K562 (cell line): ENCODE data around the gene USP13. TPM values are rescaled to one million over a fixed set of nuclear protein-coding genes. Genes with fewer than 3 reads are reported as not detected.

Source experiments
- ATAC-seq: fragments of 200-7000 bp; cut with Tn5 transposase; 3 replicates; pipeline ENCODE4 v1.9.1; 2020; ENCODE audit warnings: moderate library complexity
- BruUV-seq: library from RNA; stranded (reverse); fragments of 400-500 nt; replicated peaks from 2 replicates; lab custom pipeline; 2021; lab: Mats Ljungman, UMichigan
- CTCF ChIA-PET: fragments of 300-600 bp; formaldehyde crosslinking; extraction: SDS; loops from one replicate; lab custom pipeline; 2021; ENCODE audit warnings: low intra/inter-chr PET ratio; lab: Yijun Ruan, JAX
- POLR2A ChIA-PET: fragments of 300-600, 350-650 bp; sonication (Branson Sonifier 250); formaldehyde crosslinking; extraction: SDS; loops from one replicate; lab custom pipeline; 2021; ENCODE audit warnings: antibody characterized with exemption, inconsistent platforms; lab: Yijun Ruan, JAX
- DNase-seq, 4 experiments: peaks; one replicate each; pipeline versions ENCODE4 v3.0.0 to v3.0.0-alpha.2; 2011 to 2018; ENCODE audit warnings: low spot score in 3 of 4, mixed read lengths in 3 of 4; ENCODE audit errors: extremely low read depth in 1 of 4
- FAIRE-seq: peaks from 2 replicates; lab custom pipeline; 2011; peaks lifted over from hg19 to GRCh38; lab: Jason Lieb, UNC
- H2AFZ ChIP-seq: 2 replicates; pipeline ENCODE4 v1.6.0; 2011; ENCODE audit warnings: low read depth, low read length, control low read depth, inconsistent platforms
- H3K27ac ChIP-seq: fragments of 200-600 bp; 3 replicates; pipeline ENCODE4 v1.8.0; 2011; ENCODE audit warnings: low read depth, mild to moderate bottlenecking, control low read depth, inconsistent platforms, low read length, moderate library complexity, mixed read lengths; ENCODE audit errors: extremely low read depth
- H3K27me3 ChIP-seq, 2 experiments: fragments of 300-600 bp in 1 of 2; 2 replicates in 1 of 2; 3 replicates in 1 of 2; pipeline versions ENCODE4 v1.6.0 to v1.8.0; 2011; ENCODE audit warnings: inconsistent platforms in 2 of 2, low read length in 2 of 2, mild to moderate bottlenecking in 1 of 2, mixed read lengths in 1 of 2, moderate library complexity in 1 of 2; ENCODE audit not compliant: control insufficient read depth in 2 of 2, insufficient read depth in 2 of 2
- H3K36me3 ChIP-seq: fragments of 300-600 bp; 3 replicates; pipeline ENCODE4 v1.8.0; 2011; ENCODE audit warnings: mild to moderate bottlenecking, low read length, inconsistent platforms; ENCODE audit not compliant: control insufficient read depth, insufficient read depth
- H3K4me1 ChIP-seq, 2 experiments: fragments of 200-600 bp in 1 of 2; replicated peaks in 1 of 2; 2 replicates in 1 of 2; 3 replicates in 1 of 2; pipeline versions ENCODE4 v1.5.1 to v1.8.0; 2011; ENCODE audit warnings: inconsistent platforms in 2 of 2, low read length in 2 of 2, mild to moderate bottlenecking in 1 of 2, mixed read lengths in 1 of 2, moderate library complexity in 1 of 2; ENCODE audit not compliant: control insufficient read depth in 2 of 2, insufficient read depth in 2 of 2
- H3K4me2 ChIP-seq: 2 replicates; pipeline ENCODE4 v1.6.1; 2011; ENCODE audit warnings: low read length, control low read depth, inconsistent platforms, mixed read lengths; ENCODE audit not compliant: insufficient read depth
- H3K4me3 ChIP-seq: fragments of 200-600 bp; sonication (generic), shearing (Covaris generic); 2 replicates; pipeline ENCODE4 v1.5.1; 2016; ENCODE audit warnings: control low read depth, inconsistent platforms
- H3K79me2 ChIP-seq: fragments of 200-600 bp; 3 replicates; pipeline ENCODE4 v1.8.0; 2011; ENCODE audit warnings: low read length, inconsistent platforms; ENCODE audit not compliant: control insufficient read depth, insufficient read depth
- H3K9ac ChIP-seq, 2 experiments: 2 replicates each; pipeline versions ENCODE4 v1.6.0 to v1.6.1; 2011; ENCODE audit warnings: low read depth in 2 of 2, low read length in 2 of 2, control low read depth in 1 of 2, inconsistent platforms in 1 of 2, mild to moderate bottlenecking in 1 of 2, mixed read lengths in 1 of 2; ENCODE audit not compliant: insufficient read depth in 1 of 2
- H3K9me1 ChIP-seq: one replicate; pipeline ENCODE4 v1.6.0; 2011; ENCODE audit warnings: inconsistent platforms, mild to moderate bottlenecking, low read length, moderate library complexity; ENCODE audit not compliant: control insufficient read depth, insufficient read depth
- H3K9me3 ChIP-seq: replicated peaks from 2 replicates; pipeline ENCODE4 v1.5.1; 2011; ENCODE audit warnings: low read depth, low read length, inconsistent platforms; ENCODE audit not compliant: control insufficient read depth, insufficient read depth
- H4K20me1 ChIP-seq: replicated peaks from 2 replicates; pipeline ENCODE4 v1.6.1; 2011; ENCODE audit warnings: low read length, inconsistent platforms, mixed read lengths; ENCODE audit not compliant: control insufficient read depth, insufficient read depth
- EZH2 ChIP-seq: IDR thresholded peaks from 2 replicates; pipeline ENCODE4 v1.6.1; 2012; ENCODE audit warnings: low read depth, mild to moderate bottlenecking, inconsistent platforms, low read length, borderline replicate concordance
- GABPB2 ChIP-seq: fragments of 250-450 bp; sonication (Bioruptor Pico); conservative IDR thresholded peaks from 2 replicates; pipeline ENCODE4 v1.5.1; 2021; ENCODE audit warnings: mild to moderate bottlenecking
- TAL1 ChIP-seq: fragments of 450-650 bp; IDR thresholded peaks from 2 replicates; pipeline ENCODE4 v1.6.1; 2016; ENCODE audit warnings: mild to moderate bottlenecking
- ZFX ChIP-seq: sonication (generic); formaldehyde crosslinking; IDR thresholded peaks from 2 replicates; pipeline ENCODE4 v1.8.0; 2022; ENCODE audit warnings: mild to moderate bottlenecking, missing genetic modification reagents, moderate library complexity
- WGBS: fragments of 100-300 bp; shearing (Covaris generic); methylation state at CpG from one replicate; pipeline ENCODE4 v1.1.6; 2016; ENCODE audit warnings: low coverage, mixed read lengths; ENCODE audit not compliant: insufficient coverage; ENCODE audit errors: missing lambda C conversion rate; 5-methylcytosine and 5-hydroxymethylcytosine counted together
- in situ Hi-C: fragments of 300-500 bp; cut with MboI; formaldehyde crosslinking; loops from 4 replicates; pipeline ENCODE4 v1.15.0; 2018; ENCODE audit warnings: inconsistent platforms, mixed read lengths
- intact Hi-C: fragments of 100-400 bp; cut with micrococcal nuclease; formaldehyde crosslinking; loops from 2 replicates; pipeline ENCODE4 v1.14.2; 2022
- polyA plus RNA-seq, 8 experiments: library from polyadenylated mRNA; depleted of rRNA in 4 of 8; stranded (reverse) in 5 of 8; unstranded in 3 of 8; fragments of >200 nt; fragmentation: Nextera tagmentation in 2 of 8; fragmentation: Illumina TruSeq in 1 of 8; extraction: Ambion mirVana in 2 of 8; extraction: Trizol in 1 of 8; gene quantifications; 2 replicates each; pipeline versions ENCODE4 v1.2.1 to v1.2.3, GENCODE V29; 2011 to 2014; ENCODE audit warnings: inconsistent platforms in 1 of 8, missing spikeins in 1 of 8
- total RNA-seq, 7 experiments: library from RNA; depleted of rRNA in 6 of 7; stranded (reverse); fragments of >200 nt in 6 of 7; fragmentation: Illumina TruSeq in 2 of 7; extraction: Trizol in 2 of 7; gene quantifications; 2 replicates each; pipeline versions ENCODE4 v1.2.1 to v1.2.3, GENCODE V29; 2011 to 2021; ENCODE audit warnings: low replicate concordance in 1 of 7
- TF ChIP-seq, protein P1 (sequence below): fragments of 450-650 bp; IDR thresholded peaks from 2 replicates; pipeline ENCODE4 v1.6.1; 2017; ENCODE audit warnings: mild to moderate bottlenecking, moderate library complexity
- TF ChIP-seq, protein P2 (sequence below): sonication (generic); formaldehyde crosslinking; IDR thresholded peaks from 2 replicates; pipeline ENCODE4 v1.8.0; 2023; ENCODE audit warnings: mild to moderate bottlenecking, missing genetic modification reagents
- TF ChIP-seq, protein P3 (sequence below): sonication (generic); formaldehyde crosslinking; IDR thresholded peaks from 2 replicates; pipeline ENCODE4 v1.8.1; 2023; ENCODE audit warnings: mild to moderate bottlenecking, missing genetic modification reagents

USP13 gene
- total and polyA plus RNA-seq, 9 of the 15 experiments (the other 6 are each of a cell fraction or from before 2014, with no cell fraction given), result 0.11 to 2.3 (median 0.51) TPM

DNA sequence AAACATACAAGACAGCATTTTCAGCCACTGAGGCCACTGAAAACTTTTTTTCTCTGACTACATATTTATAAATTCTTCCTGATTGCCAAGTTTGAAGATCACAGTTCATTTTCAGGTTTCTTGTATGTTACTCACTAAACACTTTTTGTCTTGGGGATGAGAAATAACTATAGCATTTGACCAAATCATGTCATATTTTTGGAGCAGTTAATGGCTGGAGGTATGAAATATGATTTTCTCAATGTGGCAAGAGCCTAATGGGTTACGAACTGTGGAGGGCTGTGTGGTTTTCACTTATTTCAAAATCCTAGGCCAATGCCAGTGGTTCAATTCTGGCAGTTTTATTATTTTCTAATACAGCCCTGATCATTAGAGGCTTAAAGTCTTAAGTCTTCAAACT is 64.4 kb downstream of the USP13 start:
- ChIA-PET POLR2A (interaction anchor here (1.3 kb wide), 1 partner anchor 23 kb away, joined by 3 read pairs; no protein-coding TSS in a partner anchor), CTCF (no interaction called here)
- 29% methylated on average over 1 of the region's 1 CpG for WGBS
- Histone ChIP-seq H3K4me3 (no peak overlapping the region), H2AFZ (no peak overlapping the region), H3K4me2 (no peak overlapping the region), H3K36me3 (no peaks in the 10 kb centered on the region), H3K27me3 (peaks cover 15 to 21% of the 10 kb centered on the region in 2 experiments), H3K79me2 (no peaks in the 10 kb centered on the region), H3K9ac (no peak overlapping the region), H4K20me1 (no peaks in the 10 kb centered on the region), H3K27ac (no peak overlapping the region), H3K9me3 (no peaks in the 10 kb centered on the region), H3K4me1 (no peaks in the 10 kb centered on the region), H3K9me1 (no peaks in the 10 kb centered on the region)
- intact Hi-C loops (no loop called here), in situ Hi-C loops (no loop called here)
- DNase-seq (no peak), FAIRE-seq (no peak), ATAC-seq (no peak)
- TF ChIP-seq, protein P1, sequence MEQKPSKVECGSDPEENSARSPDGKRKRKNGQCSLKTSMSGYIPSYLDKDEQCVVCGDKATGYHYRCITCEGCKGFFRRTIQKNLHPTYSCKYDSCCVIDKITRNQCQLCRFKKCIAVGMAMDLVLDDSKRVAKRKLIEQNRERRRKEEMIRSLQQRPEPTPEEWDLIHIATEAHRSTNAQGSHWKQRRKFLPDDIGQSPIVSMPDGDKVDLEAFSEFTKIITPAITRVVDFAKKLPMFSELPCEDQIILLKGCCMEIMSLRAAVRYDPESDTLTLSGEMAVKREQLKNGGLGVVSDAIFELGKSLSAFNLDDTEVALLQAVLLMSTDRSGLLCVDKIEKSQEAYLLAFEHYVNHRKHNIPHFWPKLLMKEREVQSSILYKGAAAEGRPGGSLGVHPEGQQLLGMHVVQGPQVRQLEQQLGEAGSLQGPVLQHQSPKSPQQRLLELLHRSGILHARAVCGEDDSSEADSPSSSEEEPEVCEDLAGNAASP, result no peak
- TF ChIP-seq, protein P2, sequence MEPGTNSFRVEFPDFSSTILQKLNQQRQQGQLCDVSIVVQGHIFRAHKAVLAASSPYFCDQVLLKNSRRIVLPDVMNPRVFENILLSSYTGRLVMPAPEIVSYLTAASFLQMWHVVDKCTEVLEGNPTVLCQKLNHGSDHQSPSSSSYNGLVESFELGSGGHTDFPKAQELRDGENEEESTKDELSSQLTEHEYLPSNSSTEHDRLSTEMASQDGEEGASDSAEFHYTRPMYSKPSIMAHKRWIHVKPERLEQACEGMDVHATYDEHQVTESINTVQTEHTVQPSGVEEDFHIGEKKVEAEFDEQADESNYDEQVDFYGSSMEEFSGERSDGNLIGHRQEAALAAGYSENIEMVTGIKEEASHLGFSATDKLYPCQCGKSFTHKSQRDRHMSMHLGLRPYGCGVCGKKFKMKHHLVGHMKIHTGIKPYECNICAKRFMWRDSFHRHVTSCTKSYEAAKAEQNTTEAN (CRISPR knock-in tag), result no peak
- TF ChIP-seq, protein P3, sequence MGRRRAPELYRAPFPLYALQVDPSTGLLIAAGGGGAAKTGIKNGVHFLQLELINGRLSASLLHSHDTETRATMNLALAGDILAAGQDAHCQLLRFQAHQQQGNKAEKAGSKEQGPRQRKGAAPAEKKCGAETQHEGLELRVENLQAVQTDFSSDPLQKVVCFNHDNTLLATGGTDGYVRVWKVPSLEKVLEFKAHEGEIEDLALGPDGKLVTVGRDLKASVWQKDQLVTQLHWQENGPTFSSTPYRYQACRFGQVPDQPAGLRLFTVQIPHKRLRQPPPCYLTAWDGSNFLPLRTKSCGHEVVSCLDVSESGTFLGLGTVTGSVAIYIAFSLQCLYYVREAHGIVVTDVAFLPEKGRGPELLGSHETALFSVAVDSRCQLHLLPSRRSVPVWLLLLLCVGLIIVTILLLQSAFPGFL (CRISPR knock-in tag), result no peak
- TF ChIP-seq TAL1 (no peak), GABPB2 (CRISPR knock-in tag) (no peak), ZFX (CRISPR knock-in tag) (no peak), EZH2 (no peak)
- BruUV-seq, result no TSS peak
